Measurements from ENCODE around the gene CD99L2. TPM values are rescaled to one million over a fixed set of nuclear protein-coding genes. Genes with fewer than 3 reads are reported as not detected.
"Not testable (repeated sequence)": the region's sequence is repeated elsewhere in the genome, so short reads cannot be mapped to it uniquely, and the experiment has no call there.

CD99L2 gene
- total RNA-seq, 1 experiment from 2014 or later, result 43.3 TPM

DNA sequence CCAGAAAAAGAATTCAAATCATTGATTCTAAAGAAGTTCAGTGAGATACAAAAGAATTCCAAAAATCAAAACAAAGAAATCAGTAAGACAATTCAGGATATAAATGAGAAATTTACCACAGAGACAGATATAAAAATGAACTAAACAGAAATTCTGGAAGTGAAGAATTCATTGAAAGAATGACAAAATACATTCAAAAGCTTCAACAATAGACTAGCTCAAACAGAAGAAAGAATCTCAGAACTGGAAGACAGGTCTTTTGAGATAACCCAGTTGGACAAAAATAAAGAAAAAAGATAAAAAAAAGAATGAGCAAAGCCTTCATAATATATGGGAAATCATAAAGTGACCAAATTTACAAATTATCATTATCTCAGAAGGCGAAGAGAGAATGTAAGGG, 41.7 kb downstream of the CD99L2 start:
- DNase-seq (ENCODE audit: low spot score), result no peak

DNA sequence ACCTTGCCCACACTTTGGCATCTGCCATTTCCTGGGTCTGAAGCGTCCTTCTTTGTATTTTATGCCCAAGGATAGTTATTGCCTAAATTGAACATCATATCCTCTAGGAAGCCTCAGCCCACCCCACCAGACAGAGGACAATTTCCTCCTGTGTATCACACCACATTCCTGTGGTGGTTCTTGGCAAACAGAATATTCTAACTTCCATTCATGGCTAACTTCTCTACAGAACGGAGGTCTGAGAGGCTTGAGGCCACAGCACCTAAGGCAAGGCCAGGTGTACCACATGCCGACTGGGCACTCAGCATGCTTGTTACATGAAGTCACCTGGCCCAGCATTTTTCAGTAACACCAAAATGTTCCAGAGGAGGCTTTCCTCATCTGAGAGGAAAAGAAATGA, 42.4 kb downstream of the CD99L2 start:
- no peak for DNase-seq (ENCODE audit: low spot score)

GRCh38 chrX:150854856-150855255, 43.6 kb downstream of the CD99L2 start:
- no peak for DNase-seq (ENCODE audit: low spot score)

- no peak for DNase-seq (ENCODE audit: low spot score)
These were observed 48.3 kb downstream of the CD99L2 start for GRCh38 chrX:150849996-150850720.

DNA sequence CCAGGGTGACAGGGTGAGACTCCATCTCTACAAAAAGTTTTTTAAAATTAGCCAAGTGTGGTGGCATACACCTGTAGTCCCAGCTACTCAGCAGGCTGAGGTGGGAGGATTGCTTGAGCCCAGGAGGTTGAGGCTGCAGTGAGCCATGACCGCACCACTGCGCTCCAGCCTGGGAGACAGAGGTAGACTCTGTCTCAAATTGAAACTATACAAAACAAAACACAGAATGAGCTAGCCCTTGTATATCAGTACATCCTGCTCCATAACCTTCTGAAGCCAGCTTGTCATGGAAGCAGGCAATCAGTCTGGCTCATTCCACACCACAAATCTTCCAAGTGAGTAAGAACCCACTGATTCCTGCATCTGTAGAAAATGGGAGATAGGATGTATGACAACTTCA, 49.0 kb downstream of the CD99L2 start:
- no peak for DNase-seq (ENCODE audit: low spot score)

GRCh38 chrX:150848914-150849365, 49.5 kb downstream of the CD99L2 start:
- peak; percentile 83 for DNase-seq (ENCODE audit: low spot score)

GRCh38 chrX:150847088-150847487, 51.4 kb downstream of the CD99L2 start:
- DNase-seq (ENCODE audit: low spot score), result no peak

DNA sequence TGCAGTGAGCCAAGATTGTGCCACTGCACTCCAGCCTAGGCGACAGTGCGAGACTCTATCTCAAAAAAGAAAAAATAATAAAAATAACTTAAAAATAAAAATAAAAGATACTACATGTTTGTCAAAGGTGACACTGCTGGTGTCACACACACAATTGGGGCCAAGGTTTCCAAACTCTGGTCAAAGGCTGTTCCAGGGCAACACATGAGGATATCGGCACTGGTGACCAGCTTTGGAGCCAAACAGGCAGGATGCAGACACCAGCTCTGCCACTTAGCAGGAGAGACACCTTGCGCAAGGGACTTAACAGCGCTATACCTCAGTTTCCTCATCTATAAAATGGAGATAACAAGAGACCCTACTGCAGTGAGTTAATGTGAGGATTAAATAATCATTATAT, 52.3 kb downstream of the CD99L2 start:
- DNase-seq (ENCODE audit: low spot score), result no peak

GRCh38 chrX:150845091-150845490, 53.4 kb downstream of the CD99L2 start:
- DNase-seq (ENCODE audit: low spot score), result no peak

DNA sequence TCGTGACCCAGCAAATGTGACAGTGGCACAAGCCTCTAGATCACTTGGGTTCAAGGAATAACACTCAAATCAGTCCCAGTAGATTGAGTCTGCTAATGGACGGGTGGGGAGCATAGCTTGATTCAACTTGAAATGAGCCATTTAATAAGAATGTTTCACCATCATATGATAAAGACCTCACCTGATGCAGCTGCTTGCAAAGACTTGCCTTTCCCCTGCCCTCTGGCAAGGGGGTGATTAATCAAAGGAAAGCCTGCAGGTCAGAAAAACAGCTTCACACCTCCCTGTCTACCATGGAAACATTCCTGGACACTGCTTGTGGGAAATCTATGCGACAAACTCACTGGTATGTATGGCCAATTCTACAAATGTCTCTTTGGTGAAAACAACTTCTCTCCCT, 54.5 kb downstream of the CD99L2 start:
- DNase-seq (ENCODE audit: low spot score), result no peak

GRCh38 chrX:150842198-150842685, 56.2 kb downstream of the CD99L2 start:
- DNase-seq (ENCODE audit: low spot score), result no peak

DNA sequence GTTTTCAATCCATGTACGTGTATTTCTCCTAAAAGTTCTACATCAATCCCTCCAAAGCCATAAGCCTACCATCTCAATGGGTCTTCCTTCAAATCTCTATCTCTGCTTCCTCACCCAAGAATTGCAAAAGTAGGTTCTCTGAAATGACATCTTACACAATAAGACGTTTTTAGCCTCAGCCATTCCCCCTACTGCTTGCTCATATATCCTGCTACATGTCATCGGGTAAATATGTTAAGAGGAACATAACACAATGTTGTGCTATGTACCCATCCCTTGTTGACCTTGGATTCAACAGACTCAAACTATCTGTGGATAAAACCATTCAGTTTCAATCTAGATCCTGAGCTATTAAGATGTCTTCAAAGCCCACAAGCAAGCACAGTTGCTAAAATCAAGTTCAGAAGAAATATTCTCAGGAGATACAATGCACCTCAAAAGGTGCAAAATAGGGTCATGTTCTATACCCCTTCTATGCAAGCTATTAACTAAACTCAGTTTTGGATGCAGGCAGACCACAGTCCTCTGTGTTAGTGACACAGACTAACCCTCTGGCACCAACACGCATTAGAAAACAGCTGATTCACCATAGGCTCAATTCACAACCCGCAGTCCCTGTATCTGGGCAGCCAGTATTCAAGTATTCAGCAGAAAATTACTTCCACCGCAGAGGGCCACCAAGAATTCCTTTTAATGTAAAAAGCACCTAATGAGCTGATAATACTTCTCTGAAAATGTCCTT, 56.8 kb downstream of the CD99L2 start:
- no peak for DNase-seq (ENCODE audit: low spot score)

DNA sequence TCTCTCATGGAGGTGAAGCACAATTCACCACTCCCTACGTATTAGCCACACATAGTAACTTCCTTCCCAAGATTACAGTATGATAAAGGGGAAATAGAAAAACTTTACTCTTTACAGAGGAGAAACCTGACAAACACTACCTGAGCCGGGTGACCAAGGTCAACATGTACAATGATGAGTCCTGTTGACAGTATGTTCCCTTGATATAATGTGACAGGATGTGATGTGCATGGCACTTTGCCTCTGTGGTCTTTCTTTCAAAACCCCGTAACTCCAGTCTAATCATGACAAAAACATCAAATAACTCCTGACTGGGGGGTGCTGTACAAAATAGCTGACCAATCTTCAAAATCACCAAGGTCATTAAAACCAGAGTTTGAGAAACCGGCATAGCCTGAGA, 60.6 kb downstream of the CD99L2 start:
- DNase-seq (ENCODE audit: low spot score), result no peak

DNA sequence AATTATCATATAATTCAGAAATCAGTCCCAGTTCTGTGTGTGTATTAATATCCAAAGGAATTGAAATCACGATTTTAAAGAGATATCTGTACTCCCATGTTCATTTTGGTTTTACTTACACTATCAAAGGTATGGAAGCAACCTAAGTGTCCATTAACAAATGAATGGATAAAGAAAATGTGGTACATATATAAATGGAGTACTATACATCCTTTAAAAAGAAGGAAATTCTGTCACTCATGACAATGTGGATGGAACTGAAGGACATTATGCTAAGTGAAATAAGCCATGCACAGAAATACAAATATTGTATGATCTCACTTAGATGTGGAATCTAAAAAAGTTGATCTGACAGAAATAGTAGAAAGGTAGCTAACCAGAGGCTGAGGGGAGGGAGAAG, 63.8 kb downstream of the CD99L2 start:
- DNase-seq (ENCODE audit: low spot score), result no peak

DNA sequence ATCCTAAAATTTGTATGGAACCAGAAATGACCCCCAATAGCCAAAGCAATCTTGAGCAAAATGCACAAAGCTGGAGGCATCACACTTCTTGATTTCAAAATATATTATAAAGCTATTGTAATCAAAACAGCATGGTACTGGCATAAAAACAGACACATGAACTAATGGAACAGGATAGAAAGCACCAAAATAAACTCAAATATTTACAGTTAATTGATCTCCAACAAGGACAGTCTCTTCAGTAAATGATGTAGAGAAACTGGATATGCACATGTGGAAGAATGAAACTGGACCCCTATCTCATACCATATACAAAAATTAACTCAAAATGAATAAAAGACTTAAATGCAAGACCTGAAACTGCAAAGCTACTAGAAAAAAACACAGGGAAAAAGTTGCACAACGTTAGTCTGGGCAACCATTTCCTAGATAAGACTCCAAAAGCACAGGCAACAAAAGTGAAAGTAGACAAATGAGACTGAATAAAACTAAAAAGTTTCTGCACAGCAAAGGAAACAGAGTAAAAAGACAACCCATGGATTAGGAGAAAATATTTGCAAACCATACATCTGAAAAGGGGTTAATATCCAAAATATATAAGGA, 64.9 kb downstream of the CD99L2 start:
- no peak for DNase-seq (ENCODE audit: low spot score)

GRCh38 chrX:150831863-150832262, 66.6 kb downstream of the CD99L2 start:
- no peak for DNase-seq (ENCODE audit: low spot score)

GRCh38 chrX:150828785-150829184, 69.7 kb downstream of the CD99L2 start:
- no peak for DNase-seq (ENCODE audit: low spot score)

DNA sequence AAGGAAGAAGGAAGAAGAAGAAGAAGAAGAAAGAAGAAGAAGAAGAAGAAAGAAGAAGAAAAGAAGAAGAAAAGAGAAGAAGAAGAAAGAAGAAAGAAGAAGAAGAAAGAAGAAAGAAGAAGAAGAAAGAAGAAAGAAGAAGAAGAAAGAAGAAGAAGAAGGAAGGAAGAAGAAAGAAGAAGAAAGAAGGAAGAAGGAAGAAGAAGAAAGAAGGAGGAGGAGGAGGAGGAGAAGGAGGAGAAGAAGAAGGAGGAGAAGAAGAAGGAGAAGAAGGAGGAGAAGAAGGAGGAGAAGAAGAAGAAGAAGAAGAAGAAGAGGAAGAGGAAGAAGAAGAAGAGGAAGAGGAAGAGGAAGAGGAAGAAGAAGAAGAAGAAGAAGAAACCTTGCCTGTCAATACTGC, 74.1 kb downstream of the CD99L2 start:
- DNase-seq (ENCODE audit: low spot score), result not testable (repeated sequence)

GRCh38 chrX:150823826-150824225, 74.6 kb downstream of the CD99L2 start:
- not testable (repeated sequence) for DNase-seq (ENCODE audit: low spot score)

DNA sequence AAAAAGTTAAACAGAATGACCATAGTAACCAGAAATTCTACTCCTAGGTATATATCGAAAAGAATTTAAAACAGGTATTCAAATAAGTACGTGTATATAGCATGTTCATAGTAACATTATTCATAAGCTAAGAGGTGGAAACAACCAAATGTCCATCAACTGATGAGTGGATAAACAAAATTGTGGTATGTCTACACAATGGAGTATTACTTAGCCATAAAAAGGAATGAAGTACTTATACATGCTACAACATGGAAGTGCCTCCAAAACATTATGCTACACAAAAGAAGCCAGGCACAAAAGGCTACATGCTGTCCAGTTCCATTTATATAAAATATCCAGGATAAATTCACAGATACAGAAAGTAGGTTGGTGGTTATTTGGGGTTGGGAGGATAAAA, 76.5 kb downstream of the CD99L2 start:
- no peak for DNase-seq (ENCODE audit: low spot score)

DNA sequence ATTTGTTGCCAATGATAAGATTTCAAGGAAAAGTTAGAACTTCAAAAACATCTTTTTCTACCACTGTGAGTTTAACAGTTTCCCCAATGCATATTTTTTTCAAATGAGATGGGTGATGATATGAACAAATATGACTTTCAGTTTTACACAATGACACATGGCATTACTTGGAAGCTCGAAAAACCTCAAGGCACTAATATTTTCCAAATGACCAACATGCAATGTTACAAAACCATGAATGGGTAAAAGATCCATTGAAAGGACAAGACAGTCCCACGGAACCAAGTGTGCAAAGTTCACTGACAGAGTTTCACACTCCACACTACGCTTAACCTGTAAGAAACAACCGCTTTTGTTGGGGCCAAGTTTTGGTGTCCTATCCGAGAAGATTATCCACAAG, 84.5 kb downstream of the CD99L2 start:
- DNase-seq (ENCODE audit: low spot score), result no peak

GRCh38 chrX:150806827-150807226, 91.6 kb downstream of the CD99L2 start:
- DNase-seq (ENCODE audit: low spot score), result no peak

DNA sequence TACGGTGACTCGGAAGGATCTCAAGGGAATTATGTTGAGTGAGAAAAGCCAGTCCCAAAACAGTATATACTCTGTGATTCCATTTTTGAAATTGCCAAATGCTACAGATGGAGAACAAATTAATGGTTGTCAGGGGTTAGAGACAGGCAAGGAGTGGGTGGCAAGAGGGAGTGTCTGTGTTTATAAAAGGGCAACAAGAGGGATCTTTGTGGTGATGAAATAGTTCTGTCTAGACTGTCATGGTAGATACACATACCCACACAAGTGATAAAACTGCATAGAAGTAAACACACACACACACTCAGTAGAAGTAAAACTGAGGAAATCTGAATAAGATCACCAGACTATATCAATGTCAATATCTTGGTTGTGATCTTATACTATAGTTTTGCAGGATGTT, 92.7 kb downstream of the CD99L2 start:
- DNase-seq (ENCODE audit: low spot score), result no peak
